Fibroblast of pulmonary artery (primary cell): ENCODE data around the gene GLIPR2.
"Not testable (repeated sequence)": the region's sequence is repeated elsewhere in the genome, so short reads cannot be mapped to it uniquely, and the experiment has no call there.

Source experiments
- DNase-seq: peaks from one replicate; pipeline ENCODE4 v3.0.0-alpha.2; 2010; ENCODE audit warnings: low read depth
- H3K4me3 ChIP-seq: replicated peaks from 2 replicates; pipeline ENCODE4 v1.5.1; 2011; ENCODE audit warnings: low read depth, mild to moderate bottlenecking, control low read depth, low read length, moderate library complexity
- TF ChIP-seq, protein P1 (sequence below): IDR thresholded peaks from 2 replicates; pipeline ENCODE4 v1.5.1; 2011; ENCODE audit warnings: mild to moderate bottlenecking, control low read depth, low read length, inconsistent platforms; ENCODE audit errors: missing control alignments

GLIPR2 gene

DNA sequence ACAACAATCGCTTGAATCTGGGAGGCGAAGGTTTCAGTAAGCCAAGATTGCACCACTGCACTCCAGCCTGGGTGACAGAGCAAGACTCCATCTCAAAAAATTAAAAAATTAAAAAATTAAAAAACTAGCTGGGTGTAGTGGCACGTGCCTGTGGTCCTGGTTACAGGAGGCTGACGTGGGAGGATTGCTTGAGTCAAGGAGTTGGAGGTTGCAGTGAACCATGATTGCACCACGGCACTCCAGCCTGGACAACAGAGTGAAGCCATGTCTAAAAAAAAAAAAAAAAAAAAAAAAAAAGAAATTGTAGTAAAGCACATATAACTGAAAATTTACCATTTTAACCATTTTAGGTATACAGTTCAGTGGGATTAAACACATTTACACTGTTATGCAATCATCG lies 19.6 kb downstream of the GLIPR2 start:
- TF ChIP-seq, protein P1, sequence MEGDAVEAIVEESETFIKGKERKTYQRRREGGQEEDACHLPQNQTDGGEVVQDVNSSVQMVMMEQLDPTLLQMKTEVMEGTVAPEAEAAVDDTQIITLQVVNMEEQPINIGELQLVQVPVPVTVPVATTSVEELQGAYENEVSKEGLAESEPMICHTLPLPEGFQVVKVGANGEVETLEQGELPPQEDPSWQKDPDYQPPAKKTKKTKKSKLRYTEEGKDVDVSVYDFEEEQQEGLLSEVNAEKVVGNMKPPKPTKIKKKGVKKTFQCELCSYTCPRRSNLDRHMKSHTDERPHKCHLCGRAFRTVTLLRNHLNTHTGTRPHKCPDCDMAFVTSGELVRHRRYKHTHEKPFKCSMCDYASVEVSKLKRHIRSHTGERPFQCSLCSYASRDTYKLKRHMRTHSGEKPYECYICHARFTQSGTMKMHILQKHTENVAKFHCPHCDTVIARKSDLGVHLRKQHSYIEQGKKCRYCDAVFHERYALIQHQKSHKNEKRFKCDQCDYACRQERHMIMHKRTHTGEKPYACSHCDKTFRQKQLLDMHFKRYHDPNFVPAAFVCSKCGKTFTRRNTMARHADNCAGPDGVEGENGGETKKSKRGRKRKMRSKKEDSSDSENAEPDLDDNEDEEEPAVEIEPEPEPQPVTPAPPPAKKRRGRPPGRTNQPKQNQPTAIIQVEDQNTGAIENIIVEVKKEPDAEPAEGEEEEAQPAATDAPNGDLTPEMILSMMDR: no peak
- no peak for DNase-seq
- H3K4me3 ChIP-seq: no peak overlapping the region

DNA sequence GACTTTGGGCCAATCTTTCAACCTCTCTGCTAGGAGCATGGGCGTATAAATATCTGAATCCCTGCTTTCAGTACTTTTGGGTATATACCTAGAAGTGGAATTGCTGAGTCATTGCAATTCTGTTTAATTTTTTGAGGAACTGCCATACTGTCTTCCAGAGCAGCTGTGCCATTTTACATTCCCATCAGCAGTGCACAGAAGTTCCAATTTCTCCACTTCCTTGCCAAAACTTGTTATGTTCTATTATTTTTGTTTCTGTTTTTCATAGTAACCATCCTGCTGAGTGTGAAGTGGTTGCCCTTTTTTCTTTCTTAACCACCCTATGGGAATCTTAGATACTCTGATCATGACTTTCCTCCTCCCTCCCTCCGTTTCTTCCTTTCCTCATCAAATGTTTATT lies 21.6 kb downstream of the GLIPR2 start:
- peak; percentile 87 for DNase-seq
- no peak overlapping the region for H3K4me3 ChIP-seq
- TF ChIP-seq, protein P1: no peak

DNA sequence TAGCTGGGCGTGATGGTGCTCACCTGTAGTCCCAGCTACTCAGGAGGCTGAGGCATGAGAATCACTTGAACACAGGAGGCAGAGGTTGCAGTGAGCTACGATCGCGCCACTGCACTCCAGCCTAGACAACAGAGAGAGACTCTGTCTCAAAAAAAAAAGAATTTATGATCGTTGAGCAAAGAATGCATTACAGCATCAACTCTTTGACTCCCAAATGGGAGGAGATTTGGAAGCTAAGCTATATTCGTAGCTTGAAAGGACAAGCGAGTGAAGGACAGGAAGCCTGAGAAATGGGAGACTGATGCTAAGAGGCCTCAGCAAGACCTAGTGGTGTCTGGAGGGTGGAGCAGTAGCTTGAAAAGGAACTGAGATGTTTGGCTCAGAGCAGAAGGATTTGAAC lies 22.4 kb downstream of the GLIPR2 start:
- TF ChIP-seq, protein P1: no peak
- H3K4me3 ChIP-seq: no peak overlapping the region
- peak; percentile 54 for DNase-seq

DNA sequence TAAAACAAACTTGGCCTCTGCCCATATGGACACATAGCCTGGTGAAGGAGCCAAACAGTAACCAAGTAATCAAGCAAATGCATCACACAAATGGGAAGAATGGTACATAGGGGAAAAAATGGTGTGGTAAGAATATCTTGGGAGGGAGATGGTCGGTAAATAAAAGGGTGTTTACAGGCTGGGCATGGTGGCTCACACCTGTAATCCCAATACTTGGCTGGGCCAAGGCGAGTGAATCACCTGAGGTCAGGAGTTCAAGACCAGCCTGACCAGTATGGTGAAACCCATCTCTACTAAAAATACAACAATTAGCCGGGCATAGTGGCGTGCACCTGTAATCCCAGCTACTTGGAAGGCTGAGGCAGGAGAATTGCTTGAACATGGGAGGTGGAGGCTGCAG lies 23.0 kb downstream of the GLIPR2 start:
- not testable (repeated sequence) for H3K4me3 ChIP-seq, DNase-seq

DNA sequence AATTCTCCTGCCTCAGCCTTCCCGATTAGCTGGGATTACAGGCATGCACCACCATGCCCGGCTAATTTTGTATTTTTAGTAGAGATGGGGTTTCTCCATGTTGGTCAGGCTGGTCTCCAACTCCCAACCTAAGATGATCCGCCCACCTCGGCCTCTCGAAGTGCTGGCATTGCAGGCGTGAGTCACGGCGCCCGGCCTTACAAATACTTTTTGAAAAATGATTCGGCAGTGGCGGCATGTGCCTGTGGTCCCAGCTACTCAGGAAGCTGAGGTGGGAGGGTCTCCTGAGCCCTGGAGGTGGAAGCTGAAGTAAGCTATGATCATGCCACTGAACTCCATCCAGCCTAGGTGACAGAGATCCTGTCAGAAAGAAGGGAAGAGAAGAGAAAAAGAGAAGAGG lies 23.6 kb downstream of the GLIPR2 start:
- DNase-seq, H3K4me3 ChIP-seq: not testable (repeated sequence)

DNA sequence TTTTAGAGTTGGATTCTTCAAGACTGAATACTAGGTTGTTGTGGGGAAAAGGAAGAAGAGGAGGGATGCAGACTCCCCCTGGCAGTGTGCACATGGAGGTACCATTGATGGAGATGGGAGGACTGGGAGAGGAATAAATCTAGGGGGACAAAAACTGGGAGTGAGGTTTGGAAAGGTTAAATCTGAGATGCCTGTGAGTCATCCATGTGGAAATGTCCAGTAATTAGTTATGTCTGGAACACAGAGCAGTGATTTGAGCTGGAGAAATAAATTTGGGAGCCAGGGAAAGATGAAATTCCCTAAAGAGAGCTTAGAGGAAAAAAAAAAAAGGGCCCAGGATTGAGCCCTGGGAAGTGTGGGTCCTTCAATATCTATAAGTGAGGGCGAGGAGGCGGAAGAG lies 24.7 kb downstream of the GLIPR2 start:
- H3K4me3 ChIP-seq: no peak overlapping the region
- TF ChIP-seq, protein P1: no peak
- DNase-seq: no peak

GRCh38 chr9:36162211-36162738 lies 25.7 kb downstream of the GLIPR2 start:
- DNase-seq: no peak
- no peak overlapping the region for H3K4me3 ChIP-seq
- TF ChIP-seq, protein P1: no peak

GRCh38 chr9:36163049-36163785 lies 26.7 kb downstream of the GLIPR2 start:
- DNase-seq: peak; percentile 88
- TF ChIP-seq, protein P1: no peak
- no peak overlapping the region for H3K4me3 ChIP-seq
